CD4-positive, alpha-beta T cell treated with Interleukin-4 for 1 hour (primary cell): ENCODE measurements around the gene PDZK1.
"Not testable (repeated sequence)": the region's sequence is repeated elsewhere in the genome, so short reads cannot be mapped to it uniquely, and the experiment has no call there.

Experiments
- DNase-seq, 2 donors: peaks; one replicate each; pipeline ENCODE4 v3.0.0-alpha.2; 2020 to 2022

The PDZK1 gene

GRCh38 chr1:145641886-145642285 lies 65.3 kb downstream of the PDZK1 start:
- not testable (repeated sequence) for DNase-seq

GRCh38 chr1:145636237-145636636 lies 70.9 kb downstream of the PDZK1 start:
- DNase-seq, result not testable (repeated sequence)

GRCh38 chr1:145622177-145622576 lies 85.0 kb downstream of the PDZK1 start:
- DNase-seq, result not testable (repeated sequence)
